HG02973 (cell line): ENCODE measurements around the gene UGT1A9.
"Not testable (repeated sequence)": the region's sequence is repeated elsewhere in the genome, so short reads cannot be mapped to it uniquely, and the experiment has no call there.

ENCODE experiments used
- ATAC-seq: cut with Tn5 transposase; IDR thresholded peaks from one replicate; pipeline ENCODE4 v1.9.1; 2021; ENCODE audit warnings: moderate library complexity; ENCODE audit not compliant: unreplicated experiment

UGT1A9 gene

GRCh38 chr2:233671290-233672161, at the start of gene UGT1A9:
TSS of gene UGT1A9 (plus strand) at chr2:233671898. CDS start at chr2:233671935, 37 bp downstream.
- no peak for ATAC-seq

- ATAC-seq = no peak
Observed at GRCh38 chr2:233627331-233628025, 44.2 kb upstream of the UGT1A9 start.

GRCh38 chr2:233636306-233636705, 35.4 kb upstream of the UGT1A9 start, which contains the start of gene UGT1A10:
TSS of gene UGT1A10 (plus strand) at chr2:233636448. CDS start at chr2:233636523, 75 bp downstream.
- not testable (repeated sequence) for ATAC-seq

GRCh38 chr2:233638836-233639235, 32.9 kb upstream of the UGT1A9 start:
- ATAC-seq = no peak

GRCh38 chr2:233639860-233640259, 31.8 kb upstream of the UGT1A9 start:
- ATAC-seq = no peak

- no peak for ATAC-seq
Observed at GRCh38 chr2:233643128-233643527, 28.6 kb upstream of the UGT1A9 start.

- ATAC-seq = not testable (repeated sequence)
Observed at GRCh38 chr2:233646033-233646432, 25.7 kb upstream of the UGT1A9 start.

- no peak for ATAC-seq
Observed at GRCh38 chr2:233650981-233651380, 20.7 kb upstream of the UGT1A9 start.

- ATAC-seq = no peak
Observed at GRCh38 chr2:233651430-233651829, 20.3 kb upstream of the UGT1A9 start.

- no peak for ATAC-seq
Observed at GRCh38 chr2:233654501-233654900, 17.2 kb upstream of the UGT1A9 start.

GRCh38 chr2:233655043-233655442, 16.7 kb upstream of the UGT1A9 start:
- ATAC-seq = no peak

GRCh38 chr2:233655943-233656342, 15.8 kb upstream of the UGT1A9 start:
- ATAC-seq = not testable (repeated sequence)

- no peak for ATAC-seq
Observed at GRCh38 chr2:233656443-233656842, 15.3 kb upstream of the UGT1A9 start.

- ATAC-seq = no peak
Observed at GRCh38 chr2:233658610-233659009, 13.1 kb upstream of the UGT1A9 start.

- no peak for ATAC-seq
Observed at GRCh38 chr2:233663911-233664310, 7.8 kb upstream of the UGT1A9 start.

- ATAC-seq = no peak
Observed at GRCh38 chr2:233668605-233669260, 3.0 kb upstream of the UGT1A9 start.

- no peak for ATAC-seq
Observed at GRCh38 chr2:233672886-233673285, 1.2 kb downstream of the UGT1A9 start.

- no peak for ATAC-seq
Observed at GRCh38 chr2:233673896-233674295, 2.2 kb downstream of the UGT1A9 start.

GRCh38 chr2:233674314-233674713, 2.6 kb downstream of the UGT1A9 start:
- ATAC-seq = no peak

- no peak for ATAC-seq
Observed at GRCh38 chr2:233674995-233675394, 3.3 kb downstream of the UGT1A9 start.

- no peak for ATAC-seq
Observed at GRCh38 chr2:233676046-233676445, 4.3 kb downstream of the UGT1A9 start.
